K562 (cell line): ENCODE measurements around the gene MLKL.

Source experiments
- CREB5 ChIP-seq: fragments of 250-450 bp; sonication (Bioruptor Pico); IDR thresholded peaks from 2 replicates; pipeline ENCODE4 v1.5.0; 2020; ENCODE audit warnings: mild to moderate bottlenecking
- CTCF ChIP-seq, 3 experiments: IDR thresholded peaks in 2 of 3; conservative IDR thresholded peaks in 1 of 3; 2 replicates each; pipeline ENCODE4 v1.5.1; 2011 to 2012; ENCODE audit warnings: low read length in 3 of 3, mild to moderate bottlenecking in 3 of 3, control low read depth in 2 of 3, improper control_type of control experiment in 1 of 3, inconsistent platforms in 1 of 3, low read depth in 1 of 3, mixed read lengths in 1 of 3, moderate library complexity in 1 of 3; ENCODE audit not compliant: insufficient read depth in 2 of 3
- ELF2 ChIP-seq: fragments of 250-450 bp; sonication (Bioruptor Pico); IDR thresholded peaks from 2 replicates; pipeline ENCODE4 v1.5.0; 2021; ENCODE audit warnings: mild to moderate bottlenecking
- EWSR1 ChIP-seq: fragments of 450-650 bp; IDR thresholded peaks from 2 replicates; pipeline ENCODE4 v1.6.1; 2018; ENCODE audit warnings: borderline replicate concordance, mild to moderate bottlenecking, low read depth, moderate library complexity; ENCODE audit not compliant: partially characterized antibody
- KAT8 ChIP-seq: fragments of 450-650 bp; IDR thresholded peaks from 2 replicates; pipeline ENCODE4 v1.6.1; 2016; ENCODE audit warnings: low read depth, mild to moderate bottlenecking
- KLF16 ChIP-seq: IDR thresholded peaks from 2 replicates; pipeline ENCODE4 v1.6.1; 2016; ENCODE audit warnings: antibody characterized with exemption
- MYBL2 ChIP-seq, 2 experiments: fragments of 450-650 bp in 1 of 2; sonication (generic) in 1 of 2; formaldehyde crosslinking in 1 of 2; IDR thresholded peaks; 2 replicates each; pipeline versions ENCODE4 v1.6.1 to v1.8.1; 2017 to 2022; ENCODE audit warnings: borderline replicate concordance in 1 of 2, inconsistent platforms in 1 of 2, low read depth in 1 of 2, mild to moderate bottlenecking in 1 of 2, missing genetic modification reagents in 1 of 2, moderate library complexity in 1 of 2
- NFRKB ChIP-seq: fragments of 450-650 bp; IDR thresholded peaks from 2 replicates; pipeline ENCODE4 v1.6.1; 2016; ENCODE audit warnings: low read depth
- SIX5 ChIP-seq, 2 experiments: IDR thresholded peaks; 2 replicates each; pipeline ENCODE4 v1.6.1; 2011; ENCODE audit warnings: low read length in 2 of 2, borderline replicate concordance in 1 of 2, low read depth in 1 of 2, mild to moderate bottlenecking in 1 of 2, moderate library complexity in 1 of 2; ENCODE audit not compliant: insufficient read depth in 1 of 2
- SNAPC5 ChIP-seq: fragments of 250-450 bp; sonication (Bioruptor Pico); IDR thresholded peaks from 2 replicates; pipeline ENCODE4 v1.8.0; 2021; ENCODE audit warnings: moderate library complexity, mild to moderate bottlenecking, inconsistent platforms
- STAG1 ChIP-seq: sonication (generic); formaldehyde crosslinking; IDR thresholded peaks from 2 replicates; pipeline ENCODE4 v1.5.0; 2020; ENCODE audit warnings: missing genetic modification reagents, borderline replicate concordance
- TAF1 ChIP-seq: IDR thresholded peaks from 2 replicates; pipeline ENCODE4 v1.6.1; 2011; ENCODE audit warnings: mild to moderate bottlenecking, low read length, moderate library complexity; ENCODE audit not compliant: insufficient read depth, control insufficient read depth, severe bottlenecking; ENCODE audit errors: extremely low read depth
- ZNF584 ChIP-seq: fragments of 200-800 bp; sonication (Bioruptor generic); IDR thresholded peaks from 2 replicates; pipeline ENCODE4 v1.6.1; 2016; ENCODE audit warnings: low read depth, mild to moderate bottlenecking, missing genetic modification characterization, missing compliant biosample characterization

- TF ChIP-seq SIX5 (IDR thresholded peaks at IDR 0.05; ENCODE audit: borderline replicate concordance in 1 of 2, insufficient read depth in 1 of 2, low read depth in 1 of 2, low read length in 2 of 2) (no peak), CTCF (IDR thresholded peaks at IDR 0.05 in 2 of 3, conservative IDR thresholded peaks at IDR 0.05 in 1 of 3; ENCODE audit: insufficient read depth in 2 of 3, low read depth in 1 of 3, low read length in 3 of 3) (no peak), MYBL2 (IDR thresholded peaks at IDR 0.05; ENCODE audit: low read depth) (no peak), MYBL2 (CRISPR knock-in tag; IDR thresholded peaks at IDR 0.05; ENCODE audit: borderline replicate concordance) (no peak), STAG1 (CRISPR knock-in tag) (no peak), KAT8 (no peak), ZNF584 (CRISPR knock-in tag) (no peak), EWSR1 (no peak), CREB5 (CRISPR knock-in tag) (no peak), SNAPC5 (CRISPR knock-in tag) (no peak), TAF1 (no peak), KLF16 (no peak), NFRKB (no peak), ELF2 (CRISPR knock-in tag) (no peak)
These were observed 48.0 kb upstream of the MLKL start for GRCh38 chr16:74748616-74749026.
